HepG2 (cell line): ENCODE results near the gene OPRL1. TPM values are rescaled to one million over a fixed set of nuclear protein-coding genes. Genes with fewer than 3 reads are reported as not detected.

Experiments used
- CENPBD1 ChIP-seq: sonication (generic); formaldehyde crosslinking; IDR thresholded peaks from 2 replicates; pipeline ENCODE4 v1.8.0; 2022; ENCODE audit warnings: missing genetic modification reagents, low read depth, mild to moderate bottlenecking, borderline replicate concordance
- ELF1 ChIP-seq: sonication (generic); formaldehyde crosslinking; IDR thresholded peaks from 2 replicates; pipeline ENCODE4 v1.4.0; 2020; ENCODE audit warnings: missing genetic modification reagents
- GATA4 ChIP-seq: sonication (generic); IDR thresholded peaks from 2 replicates; pipeline ENCODE4 v1.6.1; 2016; ENCODE audit warnings: antibody characterized with exemption, low read depth, borderline replicate concordance
- HNRNPLL ChIP-seq: fragments of 200-400 bp; formaldehyde crosslinking; IDR thresholded peaks from 2 replicates; pipeline ENCODE4 v1.6.1; 2017; ENCODE audit warnings: mild to moderate bottlenecking, low read depth, low read length; ENCODE audit not compliant: poor library complexity, severe bottlenecking
- IKZF4 ChIP-seq: sonication (generic); formaldehyde crosslinking; IDR thresholded peaks from 2 replicates; pipeline ENCODE4 v1.5.1; 2020; ENCODE audit warnings: borderline replicate concordance, mild to moderate bottlenecking, low read depth, missing genetic modification reagents; ENCODE audit errors: not compliant biosample characterization
- JUND ChIP-seq: sonication (generic); formaldehyde crosslinking; IDR thresholded peaks from 2 replicates; pipeline ENCODE4 v1.8.0; 2022; ENCODE audit warnings: mild to moderate bottlenecking, missing genetic modification reagents
- NCOA5 ChIP-seq: sonication (generic); formaldehyde crosslinking; IDR thresholded peaks from 2 replicates; pipeline ENCODE4 v1.4.0; 2020; ENCODE audit warnings: missing genetic modification reagents
- PBX2 ChIP-seq: IDR thresholded peaks from 2 replicates; pipeline ENCODE4 v1.6.1; 2016; ENCODE audit warnings: control low read depth
- PLSCR1 ChIP-seq: sonication (generic); formaldehyde crosslinking; IDR thresholded peaks from 2 replicates; pipeline ENCODE4 v1.5.0; 2020; ENCODE audit warnings: missing genetic modification reagents, mild to moderate bottlenecking, borderline replicate concordance
- RAD51 ChIP-seq: fragments of 450-650 bp; IDR thresholded peaks from 2 replicates; pipeline ENCODE4 v1.6.1; 2016; ENCODE audit warnings: borderline replicate concordance
- SALL1 ChIP-seq: sonication (generic); formaldehyde crosslinking; IDR thresholded peaks from 2 replicates; pipeline ENCODE4 v1.8.0; 2022; ENCODE audit warnings: mild to moderate bottlenecking, missing genetic modification reagents
- SMARCE1 ChIP-seq: fragments of 450-650 bp; IDR thresholded peaks from 2 replicates; pipeline ENCODE4 v1.6.1; 2017; ENCODE audit warnings: borderline replicate concordance
- SP4 ChIP-seq: sonication (generic); formaldehyde crosslinking; IDR thresholded peaks from 2 replicates; pipeline ENCODE4 v1.8.1; 2023; ENCODE audit warnings: mild to moderate bottlenecking, missing genetic modification reagents
- ZBTB4 ChIP-seq: sonication (generic); formaldehyde crosslinking; IDR thresholded peaks from 2 replicates; pipeline ENCODE4 v1.4.0; 2020; ENCODE audit warnings: missing genetic modification reagents, mild to moderate bottlenecking, borderline replicate concordance
- ZNF12 ChIP-seq: sonication (generic); formaldehyde crosslinking; IDR thresholded peaks from 2 replicates; pipeline ENCODE4 v1.5.0; 2020; ENCODE audit warnings: missing genetic modification reagents
- ZNF333 ChIP-seq: sonication (generic); formaldehyde crosslinking; IDR thresholded peaks from 2 replicates; pipeline ENCODE4 v1.4.0; 2020; ENCODE audit warnings: mild to moderate bottlenecking, missing genetic modification reagents, borderline replicate concordance
- ZNF432 ChIP-seq: sonication (generic); formaldehyde crosslinking; IDR thresholded peaks from 2 replicates; pipeline ENCODE4 v1.5.0; 2020; ENCODE audit warnings: missing genetic modification reagents, mild to moderate bottlenecking, borderline replicate concordance
- ZNF564 ChIP-seq: sonication (generic); formaldehyde crosslinking; IDR thresholded peaks from 2 replicates; pipeline ENCODE4 v1.8.1; 2023; ENCODE audit warnings: mild to moderate bottlenecking, missing genetic modification reagents
- ZNF746 ChIP-seq: sonication (generic); formaldehyde crosslinking; IDR thresholded peaks from 2 replicates; pipeline ENCODE4 v1.8.0; 2022; ENCODE audit warnings: mild to moderate bottlenecking, missing genetic modification reagents
- ZNF776 ChIP-seq: sonication (generic); formaldehyde crosslinking; IDR thresholded peaks from 2 replicates; pipeline ENCODE4 v1.4.0; 2020; ENCODE audit warnings: mild to moderate bottlenecking, missing genetic modification reagents
- polyA plus RNA-seq, 8 experiments: library from polyadenylated mRNA; depleted of rRNA in 3 of 8; stranded (reverse) in 7 of 8; unstranded in 1 of 8; fragments of >200 nt; fragmentation: Illumina TruSeq in 4 of 8; extraction: Trizol in 4 of 8; gene quantifications; 2 replicates each; pipeline versions ENCODE4 v1.2.1 to v1.2.3, GENCODE V29; 2011 to 2016; ENCODE audit warnings: low read depth in 4 of 8, missing spikeins in 1 of 8, mixed read lengths in 1 of 8; ENCODE audit not compliant: insufficient read depth in 1 of 8
- total RNA-seq, 5 experiments: library from RNA; depleted of rRNA; stranded (reverse); fragments of >200 nt; fragmentation: Illumina TruSeq; extraction: Trizol; gene quantifications; 2 replicates each; pipeline ENCODE4 v1.2.3, GENCODE V29; 2016; ENCODE audit warnings: low read depth in 1 of 5

Gene OPRL1
- total and polyA plus RNA-seq, 2 of the 13 experiments (the other 11 are each of a cell fraction or from before 2014, with no cell fraction given): 0.35 to 0.71 TPM

- TF ChIP-seq PBX2 (no peak), ZNF564 (CRISPR knock-in tag) (peak; percentile 49), ZNF333 (CRISPR knock-in tag) (peak; percentile 44; the same call in 1 of the 2 replicates), IKZF4 (CRISPR knock-in tag) (peak; percentile 72), SALL1 (CRISPR knock-in tag) (peak; percentile 44), HNRNPLL (no peak), ELF1 (CRISPR knock-in tag) (no peak), ZBTB4 (peak; percentile 100), ZNF432 (CRISPR knock-in tag) (no peak), CENPBD1 (CRISPR knock-in tag) (no peak; the same call in 1 of the 2 replicates), SMARCE1 (no peak), SP4 (CRISPR knock-in tag) (peak; percentile 47; the same call in 1 of the 2 replicates), RAD51 (no peak), JUND (no peak), GATA4 (no peak), NCOA5 (no peak), ZNF776 (CRISPR knock-in tag) (peak; percentile 98), ZNF12 (CRISPR knock-in tag) (peak; percentile 37; the same call in 1 of the 2 replicates), ZNF746 (CRISPR knock-in tag) (0 out of 2 replicates have a peak, but pooled peaks have one; percentile 29), PLSCR1 (no peak)
These were observed 22.8 kb upstream of the OPRL1 start (continued) for GRCh38 chr20:64056889-64057627.
